Activated gamma-delta T cell treated with anti-CD3 and anti-CD28 coated beads, Interleukin-2, amount 50 U/mL, for 16 hours (primary cell): Measurements from ENCODE around the gene NKD2.
"Not testable (repeated sequence)": the region's sequence is repeated elsewhere in the genome, so short reads cannot be mapped to it uniquely, and the experiment has no call there.

ENCODE experiments used
- DNase-seq: peaks from one replicate; pipeline ENCODE4 v3.0.0-alpha.2; 2020; ENCODE audit warnings: low read depth

The NKD2 gene

DNA sequence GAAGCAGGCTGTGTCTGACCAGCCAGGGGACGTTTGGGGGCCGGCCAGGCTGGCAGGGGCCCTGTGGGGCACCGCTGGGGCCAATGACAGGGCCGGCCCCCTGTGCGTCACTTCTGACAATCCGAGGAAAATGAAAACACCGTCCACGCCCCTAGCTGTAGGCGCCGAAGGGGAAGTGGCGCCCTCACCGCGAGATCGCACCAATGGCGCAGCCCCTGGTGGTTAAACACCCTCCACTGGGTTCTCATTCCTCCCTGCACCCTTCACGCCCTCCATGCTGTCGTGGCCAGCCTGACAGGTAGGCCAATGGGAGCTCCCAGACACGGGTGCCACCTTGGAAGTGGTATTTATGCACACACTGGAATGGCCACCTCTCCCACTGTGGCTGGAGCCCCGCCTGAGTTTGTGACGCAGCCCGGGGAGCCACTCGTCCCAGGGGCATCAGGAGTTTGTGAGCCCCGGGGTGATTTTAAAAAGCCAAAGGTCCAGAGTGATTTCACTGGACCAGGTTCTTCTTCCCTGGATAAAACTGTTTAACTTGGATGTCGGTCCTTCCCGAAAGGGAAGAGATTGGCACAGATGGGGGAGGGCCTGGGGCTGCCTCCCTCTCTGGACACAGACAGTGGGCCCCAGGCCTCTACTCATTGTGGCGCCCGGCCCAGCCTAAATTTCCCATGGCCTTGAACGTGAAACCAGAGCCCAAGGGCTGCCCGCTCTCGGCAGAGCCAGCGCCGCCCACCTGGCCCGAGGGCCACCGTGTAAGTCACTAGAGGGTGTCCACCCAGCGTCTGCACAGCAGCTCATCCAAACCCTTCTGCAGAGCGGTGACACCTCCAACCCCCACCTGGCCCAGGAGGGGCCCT lies 49.7 kb downstream of the NKD2 start:
- no peak for DNase-seq

DNA sequence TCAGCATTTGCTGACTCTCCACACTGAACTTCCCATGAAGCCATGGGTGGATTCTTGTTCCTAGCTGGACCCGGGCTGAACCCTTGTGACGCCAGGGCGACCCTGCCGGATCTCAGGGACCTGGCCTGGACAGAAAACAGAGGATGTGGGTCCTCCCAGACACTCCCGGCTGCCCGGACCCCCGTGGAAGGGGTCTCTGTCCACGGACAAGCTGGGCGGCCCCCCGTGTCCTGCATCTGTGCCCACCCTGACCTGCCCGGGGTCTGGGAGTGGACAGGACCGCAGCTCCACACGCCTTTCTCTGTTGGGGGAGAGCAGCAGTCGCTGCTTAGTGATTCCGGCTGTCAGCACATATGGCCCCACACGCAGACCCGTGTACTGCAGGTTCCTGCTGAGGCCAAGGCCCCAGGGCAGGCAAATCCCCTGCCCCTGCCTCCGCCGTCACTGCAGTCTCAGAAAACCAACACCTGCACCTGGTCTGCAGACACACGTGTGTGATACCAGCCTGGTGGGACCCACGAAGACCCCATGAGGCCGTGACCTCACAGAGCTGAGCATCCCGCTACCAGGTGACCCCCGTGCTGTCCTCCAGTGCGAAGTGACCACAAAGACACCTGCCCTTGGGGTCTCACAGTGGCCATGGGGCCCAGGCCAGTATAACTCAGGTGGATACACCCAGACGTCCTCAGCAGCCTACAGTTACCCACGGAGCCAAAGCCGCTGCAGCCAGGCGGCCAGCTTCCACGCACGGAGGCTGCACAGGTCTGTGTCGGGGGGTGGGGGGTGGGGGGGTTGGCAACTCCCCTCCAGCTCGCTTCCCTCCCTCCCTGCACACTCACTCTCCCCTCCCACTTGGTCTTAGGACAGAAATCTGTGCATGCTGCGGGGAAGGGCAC lies 50.6 kb downstream of the NKD2 start:
- DNase-seq = no peak

DNA sequence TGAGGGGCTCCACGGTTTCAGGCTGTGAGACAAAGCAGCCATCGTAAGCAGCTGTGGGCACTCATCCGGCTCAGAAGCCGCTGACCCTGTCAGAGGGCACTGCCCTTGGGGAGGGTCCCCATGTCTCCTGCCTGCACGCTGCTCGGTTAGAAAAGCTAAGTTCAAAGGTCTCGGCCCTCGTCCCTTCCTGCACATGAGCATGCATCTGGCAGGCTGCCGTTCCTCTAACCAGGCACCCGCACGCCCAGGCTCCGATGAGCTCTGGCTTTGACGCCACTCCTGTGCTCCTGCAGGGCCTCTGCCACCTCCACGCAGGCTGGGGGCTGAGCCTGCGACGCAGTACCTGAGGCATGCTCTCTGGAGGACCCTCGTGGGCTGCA lies 51.3 kb downstream of the NKD2 start:
- no peak for DNase-seq

DNA sequence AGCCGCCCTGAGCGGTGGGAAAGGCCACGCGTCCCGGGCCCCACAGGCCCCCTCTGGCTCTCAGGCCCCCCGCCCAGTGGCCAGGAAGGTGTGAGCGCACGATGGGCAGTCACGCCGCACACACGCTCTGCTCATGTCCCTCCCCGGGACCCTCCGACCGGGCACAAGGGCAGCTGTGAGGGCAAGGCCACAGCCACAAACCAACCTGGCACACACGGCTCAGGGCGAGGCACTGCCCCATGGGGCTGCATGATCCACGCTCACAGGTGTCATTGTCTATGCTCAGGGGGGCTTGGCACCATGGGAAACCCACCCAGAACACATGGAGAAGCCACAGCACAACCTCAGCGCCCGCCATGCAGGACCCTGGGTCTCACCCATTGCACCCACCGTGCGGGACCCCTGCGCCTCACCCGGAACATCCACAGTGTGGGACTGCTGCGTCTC lies 52.0 kb downstream of the NKD2 start:
- no peak for DNase-seq

DNA sequence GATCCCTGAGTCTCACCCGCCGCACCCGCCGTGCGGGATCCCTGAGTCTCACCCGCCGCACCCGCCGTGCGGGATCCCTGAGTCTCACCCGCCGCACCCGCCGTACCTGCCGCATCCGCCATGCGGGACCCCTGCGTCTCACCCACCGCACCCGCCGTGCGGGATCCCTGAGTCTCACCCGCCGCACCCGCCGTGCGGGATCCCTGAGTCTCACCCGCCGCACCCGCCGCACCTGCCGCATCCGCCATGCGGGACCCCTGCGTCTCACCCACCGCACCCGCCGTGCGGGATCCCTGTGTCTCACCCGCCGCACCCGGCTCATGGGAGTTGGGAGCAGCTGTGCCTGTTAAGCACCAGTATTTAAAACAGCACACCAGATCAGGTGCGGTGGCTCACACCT lies 52.7 kb downstream of the NKD2 start:
- not testable (repeated sequence) for DNase-seq

DNA sequence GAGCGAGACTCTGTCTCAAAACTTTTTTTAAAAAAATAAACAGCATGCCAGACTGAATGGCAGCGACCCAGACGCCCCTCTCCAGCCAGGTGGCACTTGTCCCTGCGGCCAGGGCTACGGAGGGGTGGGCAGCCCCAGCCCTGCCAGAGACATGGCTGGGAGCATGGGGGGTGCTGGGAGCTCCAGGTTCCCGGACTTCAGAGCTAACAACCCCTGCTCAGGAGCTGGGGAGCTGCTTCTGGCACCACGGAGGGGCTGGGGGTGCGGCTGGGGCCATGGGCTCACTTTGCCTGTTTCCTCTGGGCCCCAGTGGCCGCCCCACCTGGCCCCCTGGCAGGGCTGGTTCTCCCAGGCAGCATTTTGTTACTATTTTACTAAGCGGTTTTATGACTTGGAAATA lies 53.3 kb downstream of the NKD2 start:
- DNase-seq = no peak

DNA sequence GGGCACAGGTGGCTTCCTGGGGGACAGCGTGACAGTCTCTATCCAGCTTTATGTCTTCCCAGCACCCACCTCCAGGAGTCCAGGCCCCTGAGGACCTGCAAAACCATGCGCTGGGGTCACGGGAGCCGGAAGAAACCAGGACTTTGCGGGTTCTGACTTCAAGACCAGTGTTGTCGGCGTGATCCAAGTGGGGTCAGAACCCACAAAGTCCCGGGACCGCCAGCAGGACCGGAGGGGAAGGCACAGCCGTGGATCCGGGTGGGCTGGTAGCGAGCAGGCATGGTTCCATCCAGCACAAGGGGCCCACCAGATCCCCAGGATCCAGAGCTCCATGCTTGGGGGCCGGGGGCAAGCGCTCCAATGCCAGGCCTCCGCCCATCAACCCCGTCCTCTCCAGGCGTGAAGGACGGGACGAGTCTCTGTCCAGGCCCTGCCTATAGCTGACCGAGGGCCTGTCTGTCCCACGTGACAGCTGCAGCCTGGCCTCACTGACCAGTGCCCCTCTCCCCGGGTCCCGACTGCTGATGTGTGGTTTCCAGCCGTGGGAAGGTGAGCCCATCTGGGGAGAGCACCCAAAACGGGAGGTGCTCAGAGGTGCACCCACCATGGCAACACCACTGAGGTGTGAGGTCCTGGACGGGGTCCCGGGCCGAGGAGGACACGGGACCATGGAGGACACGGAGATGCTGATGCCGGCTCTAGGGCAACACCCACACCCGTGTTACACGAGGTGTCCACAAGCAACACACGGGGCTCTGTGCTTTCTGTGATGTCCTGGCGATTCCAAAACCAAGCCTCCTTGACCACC lies 54.4 kb downstream of the NKD2 start:
- no peak for DNase-seq

DNA sequence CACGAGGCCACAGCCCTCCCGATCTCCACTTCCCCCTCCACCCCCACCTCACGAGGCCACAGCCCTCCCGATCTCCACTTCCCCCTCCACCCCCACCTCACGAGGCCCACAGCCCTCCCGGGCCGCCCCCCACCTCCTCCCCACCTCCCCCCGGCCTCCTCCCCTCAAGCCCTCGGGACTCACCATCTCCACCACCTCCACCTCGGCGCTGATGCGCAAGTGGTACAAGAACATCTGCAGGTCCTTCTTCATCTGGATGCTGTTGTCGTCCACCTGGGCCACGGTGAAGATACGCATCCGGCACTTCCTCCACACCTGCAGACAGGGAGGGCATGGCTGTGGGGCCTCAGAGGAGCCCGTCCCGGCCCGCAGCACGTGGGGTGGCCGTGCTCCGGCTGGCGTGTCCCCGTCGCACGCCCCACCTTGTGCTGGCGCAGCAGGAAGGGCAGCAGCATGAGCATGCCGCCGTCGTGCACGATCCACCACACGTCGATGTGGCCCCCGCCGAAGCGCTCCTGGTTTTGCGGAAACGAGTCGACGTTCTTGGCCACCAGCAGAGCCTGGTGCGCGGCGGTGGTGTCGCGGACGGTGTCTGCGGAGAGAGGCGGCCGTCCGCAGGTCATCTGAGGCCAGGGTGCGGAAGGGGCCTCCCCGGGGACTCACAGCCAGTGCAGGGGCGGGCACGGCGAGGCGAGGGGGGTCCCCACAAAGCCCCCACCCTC lies 55.2 kb downstream of the NKD2 start:
- DNase-seq = no peak

DNA sequence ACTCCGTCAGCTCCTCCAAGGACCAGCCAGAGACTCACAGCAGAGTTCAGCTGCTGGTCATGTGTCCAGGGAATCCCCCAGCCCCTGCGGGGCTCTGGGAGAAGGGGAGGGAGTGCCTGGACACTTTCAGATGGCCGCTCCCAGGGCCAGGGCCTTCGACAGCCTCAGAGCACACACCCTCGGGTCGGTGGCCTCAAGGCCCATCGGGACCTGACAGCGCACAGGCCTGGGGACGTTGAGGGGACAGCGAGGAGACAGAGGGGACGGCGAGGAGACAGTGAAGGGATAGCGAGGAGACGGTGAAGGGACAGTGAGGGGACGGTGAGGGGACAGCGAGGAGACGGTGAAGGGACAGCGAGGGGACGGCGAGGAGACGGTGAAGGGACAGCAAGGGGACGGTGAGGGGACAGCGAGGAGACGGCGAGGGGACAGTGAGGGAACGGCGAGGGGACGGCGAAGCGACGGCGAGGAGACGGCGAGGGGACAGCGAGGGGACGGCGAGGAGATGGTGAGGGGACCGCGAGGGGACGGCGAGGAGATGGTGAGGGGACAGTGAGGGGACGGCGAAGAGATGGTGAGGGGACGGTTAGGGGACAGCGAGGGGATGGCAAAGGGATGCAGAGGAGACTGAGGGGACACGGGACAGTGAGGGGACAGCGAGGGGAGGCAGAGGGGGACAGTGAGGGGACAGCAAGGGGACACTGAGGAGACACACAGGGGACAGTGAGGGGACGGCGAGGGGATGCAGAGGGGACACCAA lies 56.0 kb downstream of the NKD2 start:
- no peak for DNase-seq

DNA sequence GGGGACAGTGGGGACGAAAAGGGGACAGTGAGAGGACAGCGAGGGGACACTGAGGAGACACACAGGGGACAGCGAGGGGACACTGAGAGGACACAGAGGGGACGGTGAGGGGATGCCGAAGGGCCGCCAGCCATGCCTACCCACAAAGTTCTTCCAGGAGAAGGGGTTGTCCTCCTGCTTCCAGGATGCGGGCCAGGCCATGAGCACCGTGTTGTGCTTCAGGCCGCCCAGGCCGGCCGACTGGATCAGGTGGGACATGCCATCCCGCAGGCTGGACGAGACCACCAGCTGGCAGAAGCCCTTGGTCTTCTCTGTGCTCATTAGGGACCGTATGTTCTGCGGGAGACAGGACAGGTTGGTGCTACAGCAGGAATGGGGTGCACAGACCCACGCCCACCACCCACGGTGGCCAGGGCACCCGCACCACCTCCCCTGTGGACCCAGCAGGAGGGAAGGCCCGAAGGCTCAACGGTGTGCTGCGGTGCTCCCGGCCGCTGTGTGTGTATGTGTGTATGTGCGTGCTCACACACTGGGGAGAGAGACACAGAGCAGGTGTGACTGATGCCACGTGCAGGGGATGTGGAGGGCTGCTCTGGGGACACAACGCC lies 56.6 kb downstream of the NKD2 start:
- no peak for DNase-seq

DNA sequence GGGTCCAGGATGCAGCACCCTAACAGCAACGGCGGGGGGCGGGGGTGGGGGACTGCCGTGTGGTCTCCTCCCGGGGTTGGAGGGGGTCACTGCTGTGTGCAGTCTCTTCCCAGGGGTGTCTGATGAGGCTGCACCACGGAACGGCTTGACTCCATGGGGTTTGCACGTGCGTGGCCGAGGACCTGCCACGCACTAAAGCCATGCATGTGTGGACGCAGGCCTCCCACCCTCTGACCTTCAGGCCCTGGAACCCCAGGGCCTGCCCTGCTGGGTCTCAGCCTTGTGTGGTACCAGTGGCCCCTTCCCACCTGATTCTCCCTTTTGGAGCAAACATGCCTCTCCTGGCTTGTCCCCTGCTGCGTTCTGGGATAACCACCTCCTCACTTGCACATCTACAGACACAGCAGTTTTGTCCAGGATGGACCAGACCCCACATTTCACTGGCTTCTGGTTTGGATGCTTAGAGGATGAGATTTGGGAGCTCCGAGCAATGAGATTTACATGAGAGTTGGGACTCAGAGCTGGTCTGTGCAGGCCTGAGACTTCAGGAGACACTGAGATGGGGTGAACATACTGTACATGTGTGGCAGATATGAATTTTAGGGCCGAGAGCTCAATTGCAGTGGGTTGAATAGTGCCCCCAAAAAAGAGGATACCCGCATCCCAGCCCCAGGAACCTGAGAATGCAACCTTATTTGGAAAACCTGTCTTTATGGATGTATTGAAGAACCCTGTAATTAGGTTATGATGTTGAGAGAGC lies 57.5 kb downstream of the NKD2 start:
- no peak for DNase-seq

DNA sequence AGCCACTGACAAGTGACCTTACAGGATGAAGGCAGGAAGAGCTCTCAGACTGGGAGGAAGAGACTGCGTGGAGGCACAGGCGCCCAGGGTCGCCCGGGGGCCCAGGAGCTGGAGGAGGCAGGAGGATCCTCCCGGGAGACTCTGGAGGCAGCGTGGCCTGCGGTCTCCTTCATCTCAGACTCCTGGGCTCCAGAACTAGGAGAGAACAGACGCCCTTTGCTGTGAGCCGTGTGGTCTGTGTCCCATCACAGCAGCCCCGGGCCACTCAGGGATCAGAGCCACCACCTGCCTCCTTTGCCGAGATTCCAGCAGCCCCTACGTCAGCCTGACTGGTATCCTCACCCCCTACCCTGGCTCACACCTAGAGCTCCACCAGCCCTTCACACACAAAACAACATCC lies 58.1 kb downstream of the NKD2 start:
- no peak for DNase-seq

DNA sequence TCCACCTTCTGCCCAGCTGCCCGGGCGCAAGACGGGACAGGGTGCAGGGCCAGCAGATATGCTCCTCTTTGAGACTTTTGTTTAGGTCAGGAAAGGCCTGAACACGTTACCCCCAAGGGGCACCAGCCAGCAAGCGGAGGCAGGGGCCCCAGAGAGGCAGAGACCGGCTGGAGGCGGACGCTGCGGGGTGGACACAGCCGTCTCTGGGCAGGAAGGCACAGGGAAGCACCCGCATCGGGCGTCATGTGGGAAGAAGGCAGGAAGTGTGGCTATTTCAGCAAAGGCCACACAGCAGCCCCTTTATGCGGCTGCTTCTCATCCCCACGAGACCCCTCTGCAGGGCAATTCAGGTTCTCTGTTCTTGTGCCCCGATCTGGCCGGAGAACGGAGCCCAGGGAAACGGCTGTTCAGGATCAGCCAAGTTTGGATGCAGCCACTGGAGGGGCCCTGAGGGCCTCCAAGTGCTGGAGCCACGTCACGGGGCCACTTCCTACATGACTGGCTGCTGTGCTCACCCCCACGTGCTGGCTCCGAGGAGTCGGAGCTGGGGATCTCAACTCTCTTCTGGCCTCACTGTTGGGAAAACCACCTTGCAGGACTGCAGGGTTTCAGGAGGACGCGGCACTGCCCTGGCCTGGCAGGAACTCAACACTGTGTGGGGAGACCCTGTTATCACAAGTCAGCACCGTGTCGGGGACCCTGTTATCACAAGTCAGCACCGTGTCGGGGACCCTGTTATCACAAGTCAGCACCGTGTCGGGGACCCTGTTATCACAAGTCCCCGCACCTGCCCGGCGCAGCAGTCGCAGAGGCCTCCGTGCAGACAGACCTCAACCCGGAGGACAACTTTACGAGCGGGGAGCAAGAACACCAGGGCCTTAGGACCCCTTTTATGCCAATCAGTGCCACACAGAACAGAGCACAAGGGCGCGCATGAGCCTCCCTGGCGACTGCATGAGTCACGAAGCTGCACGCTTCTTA lies 58.8 kb downstream of the NKD2 start:
- no peak for DNase-seq

DNA sequence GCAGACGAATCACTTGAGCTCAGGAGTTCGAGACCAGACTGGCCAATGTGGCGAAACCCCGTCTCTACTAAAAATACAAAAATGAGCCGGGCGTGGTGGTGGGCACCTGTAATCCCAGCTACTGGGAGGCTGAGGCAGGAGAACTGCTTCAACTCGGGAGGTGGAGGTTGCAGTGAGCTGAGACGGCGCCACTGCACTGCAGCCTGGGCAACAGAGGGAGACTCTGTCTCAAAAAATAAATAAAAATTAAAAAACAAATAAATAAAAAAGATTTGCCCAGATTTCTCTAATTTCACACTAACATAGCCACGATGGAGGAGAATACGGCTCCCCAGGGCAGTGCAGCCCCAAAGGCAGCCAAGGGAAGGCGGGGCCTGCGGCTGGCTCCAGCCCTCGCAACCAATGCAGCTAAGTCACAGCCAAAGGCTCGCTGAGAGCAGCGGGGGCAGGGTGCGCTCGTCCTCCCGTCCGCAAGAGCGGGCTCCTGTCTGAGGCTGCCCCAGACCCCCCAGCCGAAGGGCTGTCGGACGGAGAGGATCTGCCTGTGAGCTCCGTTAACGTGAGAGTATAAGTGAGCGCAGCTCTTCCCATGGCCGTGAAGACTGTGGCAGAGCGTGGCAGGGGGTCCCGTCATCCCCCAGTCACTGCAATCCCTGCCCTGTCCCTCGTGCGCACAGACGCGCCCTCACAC lies 59.7 kb downstream of the NKD2 start:
- no peak for DNase-seq

DNA sequence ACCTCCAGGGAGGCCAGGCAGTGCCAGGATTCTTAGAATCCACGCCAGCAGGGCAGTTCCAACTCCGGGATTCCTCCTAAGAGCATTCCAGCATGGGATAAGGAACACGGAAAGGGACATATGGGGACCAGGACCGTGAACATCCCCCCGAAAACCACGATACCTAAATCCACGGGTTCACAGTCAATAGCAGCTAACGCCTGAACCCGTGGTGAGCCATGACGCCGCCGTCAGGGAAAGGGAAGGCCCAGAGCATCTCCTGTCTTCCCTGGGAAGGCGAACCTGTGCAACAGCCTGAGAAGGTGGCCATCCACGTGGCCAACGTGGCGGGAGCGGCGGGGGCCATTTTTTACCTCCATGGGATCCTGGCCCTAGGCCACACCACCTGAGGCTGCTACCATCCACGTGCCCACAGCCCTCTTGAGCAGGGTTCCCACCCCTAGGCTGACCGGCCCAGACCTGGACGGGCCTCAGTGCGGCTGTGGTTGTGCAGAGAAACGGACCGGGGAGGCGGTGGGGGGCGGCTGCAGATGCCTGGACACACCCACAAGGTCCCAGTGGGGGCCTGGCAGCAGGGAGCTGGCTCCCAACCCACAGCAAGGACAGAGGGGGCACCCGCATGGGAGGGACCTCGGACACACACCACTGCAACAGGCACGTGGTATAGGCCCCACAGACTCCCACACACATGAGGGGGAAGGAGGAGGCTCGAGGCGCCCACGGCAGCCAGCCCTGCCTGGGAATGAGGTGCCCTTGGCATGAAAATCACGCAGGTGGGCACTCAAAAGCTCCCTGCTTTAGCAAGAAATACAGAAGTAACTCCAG lies 60.5 kb downstream of the NKD2 start:
- no peak for DNase-seq

DNA sequence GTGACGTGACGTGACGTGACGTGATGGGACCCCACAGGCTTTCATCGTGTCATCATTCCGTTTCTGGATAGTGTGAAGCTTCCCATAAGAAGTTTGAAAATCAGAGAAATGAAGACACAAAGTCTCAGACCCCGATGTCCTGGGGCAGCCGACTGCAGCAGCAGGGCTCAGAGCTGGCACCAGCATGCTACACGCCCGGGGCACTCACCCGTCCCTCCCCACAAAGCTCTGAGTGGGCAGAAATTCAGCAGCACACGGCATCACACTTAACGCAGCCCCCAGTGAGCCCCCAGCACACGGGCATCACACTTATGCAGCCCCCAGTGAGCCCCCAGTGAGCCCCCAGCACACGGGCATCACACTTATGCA lies 61.1 kb downstream of the NKD2 start:
- no peak for DNase-seq
